HEK293 (cell line): ENCODE measurements around the gene FAM180A.

Experiments used
- ATF2 ChIP-seq: fragments of 450-650 bp; formaldehyde crosslinking; IDR thresholded peaks from 2 replicates; pipeline ENCODE4 v1.5.1; 2016; ENCODE audit warnings: missing biosample characterization, missing genetic modification characterization, low read depth
- CTCF ChIP-seq: fragments of 450-650 bp; formaldehyde crosslinking; IDR thresholded peaks from 2 replicates; pipeline ENCODE4 v1.5.1; 2016; ENCODE audit warnings: missing biosample characterization, missing genetic modification characterization
- OVOL3 ChIP-seq: fragments of 450-650 bp; formaldehyde crosslinking; IDR thresholded peaks from 2 replicates; pipeline ENCODE4 v1.5.1; 2016; ENCODE audit warnings: missing biosample characterization, missing genetic modification characterization
- TCF7L2 ChIP-seq: IDR thresholded peaks from 2 replicates; pipeline ENCODE4 v1.6.1; 2011; ENCODE audit warnings: low read depth, mild to moderate bottlenecking, inconsistent platforms, low read length, moderate library complexity, borderline replicate concordance
- ZBTB11 ChIP-seq: fragments of 450-650 bp; formaldehyde crosslinking; conservative IDR thresholded peaks from 2 replicates; pipeline ENCODE4 v1.5.1; 2016; ENCODE audit warnings: low read depth, missing biosample characterization, missing genetic modification characterization
- ZBTB26 ChIP-seq: fragments of 450-650 bp; formaldehyde crosslinking; optimal IDR thresholded peaks from 2 replicates; pipeline ENCODE3; 2016; ENCODE audit warnings: missing biosample characterization, mild to moderate bottlenecking, missing genetic modification characterization
- ZNF223 ChIP-seq: fragments of 450-650 bp; formaldehyde crosslinking; IDR thresholded peaks from 2 replicates; pipeline ENCODE4 v1.5.1; 2016; ENCODE audit warnings: missing biosample characterization, missing genetic modification characterization
- ZNF404 ChIP-seq: fragments of 450-650 bp; formaldehyde crosslinking; IDR thresholded peaks from 2 replicates; pipeline ENCODE4 v1.5.1; 2017; ENCODE audit warnings: missing biosample characterization, missing genetic modification characterization
- ZNF473 ChIP-seq: fragments of 450-650 bp; formaldehyde crosslinking; IDR thresholded peaks from 2 replicates; pipeline ENCODE4 v1.5.1; 2017; ENCODE audit warnings: missing biosample characterization, missing genetic modification characterization
- ZNF639 ChIP-seq: fragments of 450-650 bp; formaldehyde crosslinking; IDR thresholded peaks from 2 replicates; pipeline ENCODE4 v1.5.1; 2016; ENCODE audit warnings: missing biosample characterization, missing genetic modification characterization

GRCh38 chr7:135748770-135749169 is at the start of gene FAM180A:
- no peak for TF ChIP-seq ATF2 (tag by site-specific recombination)
- TF ChIP-seq TCF7L2: no peak
- no peak for TF ChIP-seq CTCF (tag by site-specific recombination)
- TF ChIP-seq ZNF404 (tag by site-specific recombination): no peak
- TF ChIP-seq ZBTB26 (tag by site-specific recombination): no peak
- no peak for TF ChIP-seq ZNF223 (tag by site-specific recombination)
- no peak for TF ChIP-seq ZNF473 (tag by site-specific recombination)
- TF ChIP-seq ZBTB11 (tag by site-specific recombination): no peak
- TF ChIP-seq OVOL3 (tag by site-specific recombination): no peak
- no peak for TF ChIP-seq ZNF639 (tag by site-specific recombination)
